HCT116 (cell line): Measurements from ENCODE around the gene BORCS5. TPM values are rescaled to one million over a fixed set of nuclear protein-coding genes. Genes with fewer than 3 reads are reported as not detected.

Experiments used
- ATAC-seq: fragments of 200-7000 bp; cut with Tn5 transposase; 2 replicates; pipeline ENCODE4 v1.9.1; 2020; ENCODE audit warnings: mild to moderate bottlenecking, moderate library complexity
- BruUV-seq: library from RNA; stranded (reverse); fragments of 400-500 nt; replicated peaks from 2 replicates; lab custom pipeline; 2021; lab: Mats Ljungman, UMichigan
- CTCF ChIA-PET: fragments of 300-600 bp; sonication (Branson Sonifier 250); formaldehyde crosslinking; loops from one replicate; lab custom pipeline; 2021; ENCODE audit warnings: antibody characterized with exemption; lab: Charles Lee
- POLR2A ChIA-PET: fragments of 300-600, 350-600 bp; sonication (Branson Sonifier 250); formaldehyde crosslinking; loops from one replicate; lab custom pipeline; 2021; ENCODE audit warnings: antibody characterized with exemption; lab: Charles Lee
- RAD21 ChIA-PET, 2 experiments: fragments of 300-600 bp; sonication (Branson Sonifier 250); formaldehyde crosslinking; loops; one replicate each; lab custom pipeline; 2023; ENCODE audit warnings: low total read pairs in 2 of 2; ENCODE audit not compliant: uncharacterized antibody in 2 of 2, unreplicated experiment in 2 of 2, low non-redundant PET in 1 of 2; lab: Charles Lee
- DNase-seq: peaks from one replicate; pipeline ENCODE4 v3.0.0-alpha.2; 2010; ENCODE audit warnings: low read depth, low spot score
- H2AFZ ChIP-seq: fragments of 200-600 bp; shearing (Covaris generic), sonication (generic); 2 replicates; pipeline ENCODE4 v1.6.1; 2017; ENCODE audit warnings: low read depth, mixed run types, mixed read lengths, antibody characterized with exemption, low read length; ENCODE audit not compliant: poor library complexity, severe bottlenecking
- H3K27ac ChIP-seq: 2 replicates; pipeline ENCODE4 v1.5.1; 2012; ENCODE audit warnings: low read depth, low read length
- H3K27me3 ChIP-seq: fragments of 200-600 bp; sonication (generic); 2 replicates; pipeline ENCODE4 v1.6.1; 2016; ENCODE audit warnings: mixed run types, low read length, mixed read lengths; ENCODE audit not compliant: insufficient read depth
- H3K36me3 ChIP-seq, 2 experiments: fragments of 200-500 bp in 1 of 2; fragments of 200-600 bp in 1 of 2; sonication (Bioruptor generic) in 1 of 2; sonication (generic) in 1 of 2; 2 replicates each; pipeline versions ENCODE4 v1.5.1 to v1.6.1; 2014 to 2016; ENCODE audit warnings: low read length in 2 of 2, inconsistent platforms in 1 of 2, mixed read lengths in 1 of 2, mixed run types in 1 of 2; ENCODE audit not compliant: insufficient read depth in 2 of 2, control insufficient read depth in 1 of 2
- H3K4me1 ChIP-seq, 2 experiments: fragments of 200-600 bp in 1 of 2; sonication (generic) in 1 of 2; 2 replicates each; pipeline versions ENCODE4 v1.5.1 to v1.6.1; 2012 to 2017; ENCODE audit warnings: low read length in 2 of 2, inconsistent platforms in 1 of 2, mild to moderate bottlenecking in 1 of 2, mixed read lengths in 1 of 2, mixed run types in 1 of 2, moderate library complexity in 1 of 2; ENCODE audit not compliant: insufficient read depth in 2 of 2, control insufficient read depth in 1 of 2
- H3K4me2 ChIP-seq: fragments of 200-600 bp; sonication (generic); 2 replicates; pipeline ENCODE4 v1.6.1; 2017; ENCODE audit warnings: mixed run types, low read length, mixed read lengths
- H3K4me3 ChIP-seq, 2 experiments: fragments of 200-600 bp in 1 of 2; sonication (generic) in 1 of 2; replicated peaks in 1 of 2; 2 replicates each; pipeline ENCODE4 v1.5.1; 2011 to 2016; ENCODE audit warnings: low read length in 2 of 2, control low read depth in 1 of 2, low read depth in 1 of 2, mild to moderate bottlenecking in 1 of 2, mixed read lengths in 1 of 2, mixed run types in 1 of 2
- H3K79me2 ChIP-seq: fragments of 200-600 bp; sonication (generic); 2 replicates; pipeline ENCODE4 v1.6.1; 2017; ENCODE audit warnings: mild to moderate bottlenecking, mixed run types, low read length, moderate library complexity, mixed read lengths; ENCODE audit not compliant: insufficient read depth
- H3K9ac ChIP-seq: fragments of 200-600 bp; sonication (generic); 2 replicates; pipeline ENCODE4 v1.6.1; 2016; ENCODE audit warnings: low read length, mixed read lengths
- H3K9me2 ChIP-seq: fragments of 200-600 bp; sonication (generic), shearing (Covaris generic); 2 replicates; pipeline ENCODE4 v1.6.1; 2017; ENCODE audit warnings: mixed run types, mild to moderate bottlenecking, moderate library complexity; ENCODE audit not compliant: insufficient read depth
- H3K9me3 ChIP-seq, 2 experiments: fragments of 200-500 bp in 1 of 2; fragments of 200-600 bp in 1 of 2; sonication (Bioruptor generic) in 1 of 2; sonication (generic) in 1 of 2; 2 replicates each; pipeline ENCODE4 v1.6.1; 2014 to 2017; ENCODE audit warnings: low read length in 2 of 2, mixed read lengths in 2 of 2, inconsistent platforms in 1 of 2, low read depth in 1 of 2, mild to moderate bottlenecking in 1 of 2, mixed run types in 1 of 2, moderate library complexity in 1 of 2; ENCODE audit not compliant: control insufficient read depth in 1 of 2, insufficient read depth in 1 of 2
- H4K20me1 ChIP-seq: fragments of 200-600 bp; sonication (generic), shearing (Covaris generic); 2 replicates; pipeline ENCODE4 v1.6.1; 2017; ENCODE audit warnings: mixed run types, mild to moderate bottlenecking, moderate library complexity; ENCODE audit not compliant: insufficient read depth
- ATF3 ChIP-seq: IDR thresholded peaks from 2 replicates; pipeline ENCODE4 v1.6.1; 2012
- CBX3 ChIP-seq: IDR thresholded peaks from 2 replicates; pipeline ENCODE4 v1.6.1; 2012; ENCODE audit warnings: low read depth
- CTCF ChIP-seq, 3 experiments: fragments of 200-600 bp in 1 of 3; sonication (generic) in 1 of 3; IDR thresholded peaks in 2 of 3; conservative IDR thresholded peaks in 1 of 3; 2 replicates each; pipeline ENCODE4 v1.5.1; 2012 to 2017; ENCODE audit warnings: low read depth in 2 of 3, low read length in 2 of 3, antibody characterized with exemption in 1 of 3, borderline replicate concordance in 1 of 3, control low read depth in 1 of 3, mild to moderate bottlenecking in 1 of 3, mixed read lengths in 1 of 3, mixed run types in 1 of 3, moderate library complexity in 1 of 3; ENCODE audit not compliant: insufficient read depth in 1 of 3
- ELF1 ChIP-seq: IDR thresholded peaks from 2 replicates; pipeline ENCODE4 v1.6.1; 2012; ENCODE audit warnings: low read depth, borderline replicate concordance
- MAX ChIP-seq: IDR thresholded peaks from 2 replicates; pipeline ENCODE4 v1.6.1; 2012
- POLR2AphosphoS5 ChIP-seq: IDR thresholded peaks from 2 replicates; pipeline ENCODE4 v1.6.1; 2011; ENCODE audit warnings: mild to moderate bottlenecking, low read depth, low read length, moderate library complexity
- SRF ChIP-seq: IDR thresholded peaks from 2 replicates; pipeline ENCODE4 v1.6.1; 2012; ENCODE audit warnings: low read depth
- ZBTB33 ChIP-seq: IDR thresholded peaks from 2 replicates; pipeline ENCODE4 v1.6.1; 2011; ENCODE audit warnings: mild to moderate bottlenecking, low read length, moderate library complexity; ENCODE audit not compliant: insufficient replicate concordance; ENCODE audit errors: extremely low read depth
- ZNF274 ChIP-seq: fragments of 200-500 bp; sonication (Bioruptor generic); IDR thresholded peaks from 2 replicates; pipeline ENCODE4 v1.6.1; 2014; ENCODE audit warnings: mild to moderate bottlenecking, low read depth, low read length, inconsistent platforms
- intact Hi-C: fragments of 100-400 bp; cut with micrococcal nuclease; formaldehyde crosslinking; loops from 2 replicates; pipeline ENCODE4 v1.10.0; 2022
- total RNA-seq: library from RNA; stranded (reverse); gene quantifications from one replicate; pipeline ENCODE4 v1.2.1, GENCODE V29; 2021; ENCODE audit not compliant: unreplicated experiment

Gene BORCS5
- total RNA-seq, 1 experiment from 2014 or later = 8.7 TPM

GRCh38 chr12:12425616-12426015, 68.7 kb downstream of the BORCS5 start (continued):
- no peak for TF ChIP-seq ZBTB33
- no peak for TF ChIP-seq MAX
- TF ChIP-seq POLR2AphosphoS5 = no peak
- TF ChIP-seq ATF3 = no peak
- no peak for TF ChIP-seq CBX3
- TF ChIP-seq ZNF274 = no peak

- no peaks in the 10 kb centered on the region for H3K9me2 ChIP-seq
- no TSS peak for BruUV-seq
- no peaks in the 10 kb centered on the region for H3K4me1 ChIP-seq
- H3K79me2 ChIP-seq = no peaks in the 10 kb centered on the region
- no peak overlapping the region for H3K27ac ChIP-seq
- no peak overlapping the region for H3K9ac ChIP-seq
- peaks cover 0 to 5% of the 10 kb centered on the region in 2 experiments; a peak in 1 of 4 replicates for H3K9me3 ChIP-seq
- intact Hi-C loops = no loop called here
- TF ChIP-seq ELF1 (no peak), CTCF (IDR thresholded peaks at IDR 0.05 in 2 of 3, conservative IDR thresholded peaks at IDR 0.05 in 1 of 3; ENCODE audit: borderline replicate concordance in 1 of 3, insufficient read depth in 1 of 3, low read depth in 2 of 3, low read length in 2 of 3) (no peak), SRF (no peak)
- H3K27me3 ChIP-seq = no peaks in the 10 kb centered on the region
- H3K4me3 ChIP-seq = no peak overlapping the region
- no peaks in the 10 kb centered on the region for H4K20me1 ChIP-seq
- H3K4me2 ChIP-seq = no peak overlapping the region
- no peaks in the 10 kb centered on the region for H3K36me3 ChIP-seq
- ATAC-seq = no peak
- H2AFZ ChIP-seq = no peak overlapping the region
- RAD21 ChIA-PET = no interaction called here
- POLR2A ChIA-PET = no interaction called here
- DNase-seq = no peak
- CTCF ChIA-PET = no interaction called here
Observed at GRCh38 chr12:12427568-12427967, 70.7 kb downstream of the BORCS5 start.
